B cell (primary cell): ENCODE measurements around the gene ZNF714. TPM values are rescaled to one million over a fixed set of nuclear protein-coding genes. Genes with fewer than 3 reads are reported as not detected.

Experiments
- ATAC-seq: fragments of 200-7000 bp; cut with Tn5 transposase; one replicate; pipeline ENCODE4 v1.10.0; 2021; ENCODE audit warnings: low read depth, mild to moderate bottlenecking, moderate number of reproducible peaks, moderate library complexity
- CTCF ChIA-PET: fragments of 350-600 bp; sonication (Branson Sonifier 250); formaldehyde crosslinking; loops from one replicate; lab custom pipeline; 2021; ENCODE audit warnings: antibody characterized with exemption, inconsistent platforms; lab: Charles Lee
- POLR2A ChIA-PET: fragments of 350-600 bp; sonication (Branson Sonifier 250); formaldehyde crosslinking; loops from one replicate; lab custom pipeline; 2021; ENCODE audit warnings: antibody characterized with exemption; lab: Charles Lee
- DNase-seq: peaks from one replicate; pipeline ENCODE4 v3.0.0; 2013
- H2AFZ ChIP-seq: 2 replicates; pipeline ENCODE4 v1.6.1; 2012; ENCODE audit warnings: mild to moderate bottlenecking, low read depth, low read length; ENCODE audit not compliant: insufficient read depth, poor library complexity, severe bottlenecking
- H3K27ac ChIP-seq, 2 donors: 1 replicate in 1 of 2; 2 replicates in 1 of 2; pipeline ENCODE4 v1.5.1; 2012 to 2013; ENCODE audit warnings: low read length in 2 of 2, mild to moderate bottlenecking in 2 of 2, moderate library complexity in 1 of 2
- H3K27me3 ChIP-seq, 4 experiments: fragments of 200-600 bp in 1 of 4; sonication (generic) in 1 of 4; replicated peaks in 1 of 4; 1 replicate in 2 of 4; 2 replicates in 2 of 4; pipeline versions ENCODE4 v1.6.1 to v1.7.0; 2013 to 2016; ENCODE audit warnings: low read length in 3 of 4, mild to moderate bottlenecking in 2 of 4, mixed read lengths in 1 of 4, moderate library complexity in 1 of 4; ENCODE audit not compliant: insufficient read depth in 4 of 4, control insufficient read depth in 3 of 4; ENCODE audit errors: control extremely low read depth in 1 of 4
- H3K36me3 ChIP-seq, 2 experiments: replicated peaks in 1 of 2; 1 replicate in 1 of 2; 2 replicates in 1 of 2; pipeline versions ENCODE4 v1.6.1 to v1.7.1; 2013; ENCODE audit warnings: low read length in 1 of 2; ENCODE audit not compliant: insufficient read depth in 2 of 2, control insufficient read depth in 1 of 2; ENCODE audit errors: control extremely low read depth in 1 of 2, extremely low read depth in 1 of 2
- H3K4me1 ChIP-seq, 2 donors: fragments of 200-600 bp in 1 of 2; sonication (generic) in 1 of 2; 1 replicate in 1 of 2; 2 replicates in 1 of 2; pipeline versions ENCODE4 v1.5.1 to v1.6.1; 2013 to 2017; ENCODE audit warnings: low read length in 2 of 2; ENCODE audit not compliant: control insufficient read depth in 2 of 2, insufficient read depth in 2 of 2
- H3K4me2 ChIP-seq: replicated peaks from 2 replicates; pipeline ENCODE3; 2012; ENCODE audit warnings: mild to moderate bottlenecking, low read depth, low read length; ENCODE audit not compliant: poor library complexity, severe bottlenecking
- H3K4me3 ChIP-seq, 5 experiments: fragments of 200-600 bp in 1 of 5; sonication (generic) in 1 of 5; 1 replicate in 3 of 5; 2 replicates in 2 of 5; pipeline versions ENCODE4 v1.5.1 to v1.7.0; 2011 to 2016; ENCODE audit warnings: low read length in 4 of 5, mild to moderate bottlenecking in 4 of 5, low read depth in 2 of 5, control low read depth in 1 of 5, moderate library complexity in 1 of 5; ENCODE audit not compliant: insufficient read depth in 1 of 5; ENCODE audit errors: control extremely low read depth in 1 of 5, extremely low read depth in 1 of 5
- H3K79me2 ChIP-seq: fragments of 200-600 bp; sonication (generic); one replicate; pipeline ENCODE4 v1.6.0; 2016; ENCODE audit warnings: low read length; ENCODE audit not compliant: control insufficient read depth, insufficient read depth
- H3K9ac ChIP-seq: fragments of 200-600 bp; sonication (generic); 2 replicates; pipeline ENCODE4 v1.6.1; 2017; ENCODE audit warnings: mild to moderate bottlenecking, low read length, moderate library complexity
- H3K9me3 ChIP-seq, 3 donors: one replicate each; pipeline versions ENCODE4 v1.6.1 to v1.7.1; 2013; ENCODE audit warnings: low read length in 2 of 3; ENCODE audit not compliant: control insufficient read depth in 2 of 3, insufficient read depth in 1 of 3; ENCODE audit errors: control extremely low read depth in 1 of 3
- H4K20me1 ChIP-seq: 2 replicates; pipeline ENCODE4 v1.6.0; 2012; ENCODE audit warnings: mild to moderate bottlenecking, low read length; ENCODE audit not compliant: insufficient read depth, control insufficient read depth, poor library complexity, severe bottlenecking
- H3K27ac Mint-ChIP-seq: one replicate; pipeline ENCODE4 v1.8.0; 2021; ENCODE audit warnings: mixed read lengths
- H3K27me3 Mint-ChIP-seq: one replicate; pipeline ENCODE4 v1.8.0; 2021; ENCODE audit warnings: mixed read lengths
- H3K4me1 Mint-ChIP-seq: one replicate; pipeline ENCODE4 v1.8.0; 2021; ENCODE audit warnings: mixed read lengths
- H3K4me3 Mint-ChIP-seq: one replicate; pipeline ENCODE4 v1.8.0; 2021; ENCODE audit warnings: mixed read lengths
- H3K9me3 Mint-ChIP-seq: one replicate; pipeline ENCODE4 v1.8.0; 2022; ENCODE audit warnings: mixed read lengths; ENCODE audit not compliant: insufficient read depth
- EZH2 ChIP-seq: IDR thresholded peaks from 2 replicates; pipeline ENCODE4 v1.6.1; 2012; ENCODE audit warnings: borderline replicate concordance, low read depth, mild to moderate bottlenecking, moderate library complexity, low read length; ENCODE audit not compliant: insufficient read depth, poor library complexity, severe bottlenecking
- WGBS: methylation state at CpG from one replicate; pipeline ENCODE4 v1.1.5; 2013; ENCODE audit warnings: missing lambda C conversion rate; ENCODE audit not compliant: insufficient coverage; 5-methylcytosine and 5-hydroxymethylcytosine counted together
- intact Hi-C: fragments of 100-400 bp; cut with micrococcal nuclease; formaldehyde crosslinking; loops from one replicate; pipeline ENCODE4 v1.10.0; 2022
- polyA plus RNA-seq: library from polyadenylated mRNA; depleted of rRNA; stranded (reverse); fragments of >200 nt; gene quantifications from 2 replicates; pipeline ENCODE4 v1.2.3, GENCODE V29; 2012
- total RNA-seq, 2 donors: library from RNA; stranded (reverse); fragments of 120-200 nt in 1 of 2; gene quantifications; 1 replicate in 1 of 2; 2 replicates in 1 of 2; pipeline versions ENCODE4 v1.2.3 to v1.2.4, GENCODE V29; 2013 to 2022
- TF ChIP-seq, protein P1 (sequence below): fragments of 200-600 bp; IDR thresholded peaks from one replicate; pipeline ENCODE4 v1.8.0; 2022; ENCODE audit warnings: antibody characterized with exemption, mild to moderate bottlenecking

Gene ZNF714
- total and polyA plus RNA-seq, 2 donors (not counting 1 experiment from before 2014, with no cell fraction given), result 4.4 to 10.7 TPM

DNA sequence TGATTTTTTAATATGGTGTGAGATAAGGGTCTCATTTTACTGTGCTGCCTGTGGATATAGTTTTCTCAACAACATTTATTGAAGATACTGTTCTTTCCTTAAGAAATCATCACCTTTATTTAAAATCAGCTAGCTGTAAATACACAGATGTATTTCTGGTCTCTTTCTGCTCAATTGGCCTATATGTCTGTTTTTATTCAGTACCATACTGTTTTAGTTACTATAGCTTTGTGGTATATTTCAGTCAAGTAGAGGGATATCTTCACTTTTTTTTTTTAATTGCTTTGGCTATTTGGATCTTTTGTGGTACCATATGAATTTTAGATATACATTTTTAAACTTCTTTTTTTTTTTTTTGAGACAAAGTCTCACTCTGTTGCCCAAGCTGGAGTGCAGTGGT lies 16.7 kb upstream of the ZNF714 start:
- intact Hi-C loops, result no loop called here
- H3K4me1 Mint-ChIP-seq, result no peaks in the 10 kb centered on the region
- Histone ChIP-seq H3K79me2 (no peaks in the 10 kb centered on the region), H3K4me1 (no peaks in the 10 kb centered on the region), H3K27me3 (no peaks in the 10 kb centered on the region), H3K4me2 (no peak overlapping the region), H3K36me3 (peaks cover 0 to 4% of the 10 kb centered on the region in 2 experiments), H3K4me3 (no peak overlapping the region), H4K20me1 (no peaks in the 10 kb centered on the region), H3K9ac (no peak overlapping the region), H3K9me3 (peaks cover 5 to 40% (median 5%) of the 10 kb centered on the region in 3 donors), H2AFZ (no peak overlapping the region), H3K27ac (no peak overlapping the region)
- no peak overlapping the region for H3K27ac Mint-ChIP-seq
- H3K4me3 Mint-ChIP-seq, result no peak overlapping the region
- ATAC-seq (no peak), DNase-seq (no peak)
- TF ChIP-seq EZH2, result no peak
- TF ChIP-seq, protein P1, sequence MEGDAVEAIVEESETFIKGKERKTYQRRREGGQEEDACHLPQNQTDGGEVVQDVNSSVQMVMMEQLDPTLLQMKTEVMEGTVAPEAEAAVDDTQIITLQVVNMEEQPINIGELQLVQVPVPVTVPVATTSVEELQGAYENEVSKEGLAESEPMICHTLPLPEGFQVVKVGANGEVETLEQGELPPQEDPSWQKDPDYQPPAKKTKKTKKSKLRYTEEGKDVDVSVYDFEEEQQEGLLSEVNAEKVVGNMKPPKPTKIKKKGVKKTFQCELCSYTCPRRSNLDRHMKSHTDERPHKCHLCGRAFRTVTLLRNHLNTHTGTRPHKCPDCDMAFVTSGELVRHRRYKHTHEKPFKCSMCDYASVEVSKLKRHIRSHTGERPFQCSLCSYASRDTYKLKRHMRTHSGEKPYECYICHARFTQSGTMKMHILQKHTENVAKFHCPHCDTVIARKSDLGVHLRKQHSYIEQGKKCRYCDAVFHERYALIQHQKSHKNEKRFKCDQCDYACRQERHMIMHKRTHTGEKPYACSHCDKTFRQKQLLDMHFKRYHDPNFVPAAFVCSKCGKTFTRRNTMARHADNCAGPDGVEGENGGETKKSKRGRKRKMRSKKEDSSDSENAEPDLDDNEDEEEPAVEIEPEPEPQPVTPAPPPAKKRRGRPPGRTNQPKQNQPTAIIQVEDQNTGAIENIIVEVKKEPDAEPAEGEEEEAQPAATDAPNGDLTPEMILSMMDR, result no peak
- no peaks in the 10 kb centered on the region for H3K27me3 Mint-ChIP-seq
- ChIA-PET POLR2A (no interaction called here), CTCF (interaction anchor here (0.7 kb wide), 1 partner anchor 406 kb away, joined by 3 read pairs; no protein-coding TSS in a partner anchor)
- H3K9me3 Mint-ChIP-seq, result peaks cover 2% of the 10 kb centered on the region

DNA sequence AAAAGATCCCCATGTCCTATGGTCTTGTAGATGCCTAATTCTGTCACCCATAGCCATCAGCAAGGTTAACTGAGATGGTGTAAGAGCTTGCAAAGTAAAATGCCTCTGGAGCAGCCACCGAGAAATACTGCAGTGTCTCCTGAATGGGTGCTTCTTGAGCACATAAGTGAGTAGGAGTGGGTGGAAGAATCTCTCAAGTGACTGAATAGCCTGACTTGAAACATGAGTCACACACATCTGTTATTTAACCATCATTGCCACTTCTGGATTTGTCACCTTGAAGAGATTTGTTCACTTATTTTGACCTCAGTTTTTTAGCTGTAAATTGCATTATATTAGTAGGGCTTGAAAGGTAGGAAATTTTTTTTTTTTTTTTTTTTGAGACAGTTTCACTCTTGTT lies 2.3 kb downstream of the ZNF714 start:
- H3K4me1 Mint-ChIP-seq, result peaks cover 14% of the 10 kb centered on the region
- ATAC-seq (no peak), DNase-seq (no peak)
- no peaks in the 10 kb centered on the region for H3K27me3 ChIP-seq
- intact Hi-C loops, result loop anchor here (5.0 kb wide), 1 partner anchor 313 kb away; the partner anchor contains the start of gene ZNF493
- H3K4me3 Mint-ChIP-seq, result no peak overlapping the region
- no peak overlapping the region for H3K4me2 ChIP-seq
- no peak overlapping the region for H2AFZ ChIP-seq
- H3K9me3 Mint-ChIP-seq, result no peaks in the 10 kb centered on the region
- H3K9me3 ChIP-seq, result no peaks in the 10 kb centered on the region
- no peak for TF ChIP-seq EZH2
- TF ChIP-seq, protein P1, result no peak
- H4K20me1 ChIP-seq, result no peaks in the 10 kb centered on the region
- H3K4me1 ChIP-seq, result peaks cover 0 to 3% of the 10 kb centered on the region in 2 donors
- H3K4me3 ChIP-seq, result no peak overlapping the region
- ChIA-PET POLR2A (no interaction called here), CTCF (interaction anchor here (0.7 kb wide), 1 partner anchor 1184 kb away, joined by 3 read pairs; the partner anchor contains the start of gene ZNF93)
- no peak overlapping the region for H3K27ac ChIP-seq
- H3K79me2 ChIP-seq, result peaks cover 7% of the 10 kb centered on the region
- WGBS, result no CpG with 5 or more reads among the region's 1 CpG
- H3K27ac Mint-ChIP-seq, result no peak overlapping the region
- H3K9ac ChIP-seq, result no peak overlapping the region
- H3K27me3 Mint-ChIP-seq, result no peaks in the 10 kb centered on the region
- no peaks in the 10 kb centered on the region for H3K36me3 ChIP-seq
